Esophagus muscularis mucosa (tissue), 4 donors: ENCODE measurements around the gene AMOTL1. TPM values are rescaled to one million over a fixed set of nuclear protein-coding genes. Genes with fewer than 3 reads are reported as not detected.

ENCODE experiments used
- DNase-seq: peaks from one replicate; pipeline ENCODE4 v3.0.0-alpha.2; 2017; ENCODE audit errors: extremely low spot score
- H3K27ac ChIP-seq, 4 donors: fragments of 200-600 bp; sonication (generic); replicated peaks in 1 of 4; 1 replicate in 3 of 4; 2 replicates in 1 of 4; pipeline ENCODE4 v1.5.1; 2016 to 2019; ENCODE audit warnings: mild to moderate bottlenecking in 1 of 4
- H3K27me3 ChIP-seq, 4 donors: fragments of 200-600 bp; sonication (generic); one replicate each; pipeline versions ENCODE4 v1.5.1 to v1.6.0; 2016 to 2019
- H3K36me3 ChIP-seq, 4 donors: fragments of 200-600 bp; sonication (generic); one replicate each; pipeline ENCODE4 v1.5.1; 2016 to 2019
- H3K4me1 ChIP-seq, 4 donors: fragments of 200-600 bp; sonication (generic); one replicate each; pipeline ENCODE4 v1.5.1; 2016 to 2019
- H3K4me3 ChIP-seq, 4 donors: fragments of 200-600 bp; sonication (generic); 1 replicate in 2 of 4; 2 replicates in 2 of 4; pipeline ENCODE4 v1.5.1; 2016 to 2019; ENCODE audit warnings: mild to moderate bottlenecking in 4 of 4, moderate library complexity in 1 of 4
- H3K9me3 ChIP-seq, 4 donors: fragments of 200-600 bp; sonication (generic); 1 replicate in 3 of 4; 2 replicates in 1 of 4; pipeline ENCODE4 v1.5.1; 2016 to 2019
- EP300 ChIP-seq: sonication (generic); formaldehyde crosslinking; IDR thresholded peaks from one replicate; pipeline ENCODE4 v1.6.1; 2017; ENCODE audit warnings: antibody characterized with exemption
- POLR2A ChIP-seq: fragments of 450-650 bp; IDR thresholded peaks from one replicate; pipeline ENCODE4 v1.6.1; 2017; ENCODE audit warnings: antibody characterized with exemption, moderate library complexity, mild to moderate bottlenecking, low read depth
- POLR2AphosphoS5 ChIP-seq, 2 donors: sonication (generic); formaldehyde crosslinking; IDR thresholded peaks; one replicate each; pipeline ENCODE4 v1.6.1; 2017; ENCODE audit warnings: antibody characterized with exemption in 2 of 2
- WGBS: methylation state at CpG from one replicate; pipeline ENCODE4 v1.1.5; 2018; 5-methylcytosine and 5-hydroxymethylcytosine counted together
- intact Hi-C: fragments of 100-400 bp; cut with DNase I; formaldehyde crosslinking; loops from one replicate; pipeline ENCODE4 v1.15.1; 2023
- total RNA-seq, 4 donors: library from RNA; depleted of rRNA; stranded (reverse); fragments of >200 nt; gene quantifications; one replicate each; pipeline versions ENCODE4 v1.1.0 to v1.2.1, GENCODE V29; 2016
- TF ChIP-seq, protein P1 (sequence below), 3 experiments: fragments of 200-600 bp in 2 of 3; fragments of 450-650 bp in 1 of 3; sonication (generic) in 2 of 3; IDR thresholded peaks; one replicate each; pipeline ENCODE4 v1.5.1; 2017 to 2019; ENCODE audit warnings: antibody characterized with exemption in 3 of 3, mild to moderate bottlenecking in 2 of 3, moderate library complexity in 1 of 3

AMOTL1 gene
- total RNA-seq, 4 donors from 2014 or later = 172 to 259 (median 182) TPM

DNA sequence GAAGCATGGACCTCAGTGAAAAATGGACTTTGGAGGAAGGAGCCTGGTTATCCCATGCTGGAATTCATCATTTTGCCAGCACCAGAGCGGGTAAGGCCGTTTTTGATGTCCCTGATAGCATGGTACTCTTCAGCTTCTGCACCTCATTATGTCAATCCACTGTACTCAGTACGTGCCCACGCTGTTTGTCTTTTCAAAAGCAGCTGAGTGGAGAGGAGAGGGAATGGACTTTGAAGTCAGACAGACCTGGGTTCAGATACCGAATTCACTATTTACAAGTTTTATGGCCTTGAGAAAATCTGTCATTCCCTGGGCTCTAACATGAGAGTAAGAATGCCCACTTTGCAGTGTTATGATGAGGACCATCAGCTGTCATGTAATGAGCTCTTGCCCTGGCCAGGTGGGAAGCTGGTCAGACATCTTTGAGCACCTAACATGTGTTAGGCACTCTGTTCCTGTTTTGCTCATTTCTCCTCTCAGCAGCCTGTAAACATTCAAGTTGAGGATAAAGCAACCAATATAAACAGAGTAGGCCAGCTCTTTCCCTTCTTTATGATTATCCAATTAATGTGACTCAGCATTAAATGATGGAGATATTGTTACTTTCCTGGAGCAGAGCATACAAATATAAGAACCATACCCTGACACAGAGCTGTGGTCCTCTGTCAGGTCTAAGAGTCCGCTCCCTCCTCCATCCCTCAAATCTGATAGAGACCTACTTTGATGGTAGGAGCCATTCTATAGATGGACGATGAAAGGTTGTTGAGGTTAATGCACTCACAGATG is 39.0 kb upstream of the AMOTL1 start:
- peak; percentile 62 for DNase-seq
- no peak overlapping the region for H3K4me3 ChIP-seq
- H3K9me3 ChIP-seq = no peaks in the 10 kb centered on the region
- WGBS = 82% methylated on average over 7 of the region's 7 CpGs
- no peak for TF ChIP-seq POLR2A
- TF ChIP-seq, protein P1, sequence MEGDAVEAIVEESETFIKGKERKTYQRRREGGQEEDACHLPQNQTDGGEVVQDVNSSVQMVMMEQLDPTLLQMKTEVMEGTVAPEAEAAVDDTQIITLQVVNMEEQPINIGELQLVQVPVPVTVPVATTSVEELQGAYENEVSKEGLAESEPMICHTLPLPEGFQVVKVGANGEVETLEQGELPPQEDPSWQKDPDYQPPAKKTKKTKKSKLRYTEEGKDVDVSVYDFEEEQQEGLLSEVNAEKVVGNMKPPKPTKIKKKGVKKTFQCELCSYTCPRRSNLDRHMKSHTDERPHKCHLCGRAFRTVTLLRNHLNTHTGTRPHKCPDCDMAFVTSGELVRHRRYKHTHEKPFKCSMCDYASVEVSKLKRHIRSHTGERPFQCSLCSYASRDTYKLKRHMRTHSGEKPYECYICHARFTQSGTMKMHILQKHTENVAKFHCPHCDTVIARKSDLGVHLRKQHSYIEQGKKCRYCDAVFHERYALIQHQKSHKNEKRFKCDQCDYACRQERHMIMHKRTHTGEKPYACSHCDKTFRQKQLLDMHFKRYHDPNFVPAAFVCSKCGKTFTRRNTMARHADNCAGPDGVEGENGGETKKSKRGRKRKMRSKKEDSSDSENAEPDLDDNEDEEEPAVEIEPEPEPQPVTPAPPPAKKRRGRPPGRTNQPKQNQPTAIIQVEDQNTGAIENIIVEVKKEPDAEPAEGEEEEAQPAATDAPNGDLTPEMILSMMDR (IDR thresholded peaks at IDR 0.05) = no peak
- TF ChIP-seq EP300 = no peak
- no peak for TF ChIP-seq POLR2AphosphoS5 (IDR thresholded peaks at IDR 0.05)
- no peaks in the 10 kb centered on the region for H3K27me3 ChIP-seq
- intact Hi-C loops = no loop called here
- no peak overlapping the region for H3K27ac ChIP-seq
- H3K36me3 ChIP-seq = no peaks in the 10 kb centered on the region
- H3K4me1 ChIP-seq = peaks cover 13 to 25% (median 22%) of the 10 kb centered on the region in 4 donors

DNA sequence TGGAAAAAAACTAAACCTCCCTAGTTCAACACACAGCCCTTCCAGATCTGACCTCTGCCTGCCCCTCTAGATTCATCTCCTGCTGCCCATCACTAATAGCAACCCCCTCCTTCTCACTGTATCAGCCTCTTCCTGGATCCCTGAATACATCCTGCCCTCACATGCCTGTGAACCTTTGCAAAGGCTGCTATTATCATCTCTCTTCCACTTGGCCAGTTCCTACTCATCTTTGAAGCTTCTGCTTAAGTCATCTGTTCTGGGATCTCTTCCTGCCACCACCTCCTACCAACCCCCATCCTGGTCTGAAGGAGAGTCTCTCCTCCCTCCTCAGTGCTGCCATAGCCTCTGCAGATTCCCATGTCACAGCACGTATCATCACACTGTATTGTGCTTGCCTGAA is 38.0 kb upstream of the AMOTL1 start:
- Histone ChIP-seq H3K9me3 (no peaks in the 10 kb centered on the region), H3K4me3 (no peak overlapping the region), H3K36me3 (no peaks in the 10 kb centered on the region), H3K4me1 (peaks cover 19 to 34% (median 25%) of the 10 kb centered on the region in 4 donors), H3K27me3 (no peaks in the 10 kb centered on the region), H3K27ac (no peak overlapping the region)
- 94% methylated on average over 1 of the region's 1 CpG for WGBS
- intact Hi-C loops = no loop called here
- TF ChIP-seq POLR2A (no peak), EP300 (no peak), POLR2AphosphoS5 (IDR thresholded peaks at IDR 0.05) (no peak)
- TF ChIP-seq, protein P1 (IDR thresholded peaks at IDR 0.05) = no peak
- DNase-seq = peak; percentile 55

DNA sequence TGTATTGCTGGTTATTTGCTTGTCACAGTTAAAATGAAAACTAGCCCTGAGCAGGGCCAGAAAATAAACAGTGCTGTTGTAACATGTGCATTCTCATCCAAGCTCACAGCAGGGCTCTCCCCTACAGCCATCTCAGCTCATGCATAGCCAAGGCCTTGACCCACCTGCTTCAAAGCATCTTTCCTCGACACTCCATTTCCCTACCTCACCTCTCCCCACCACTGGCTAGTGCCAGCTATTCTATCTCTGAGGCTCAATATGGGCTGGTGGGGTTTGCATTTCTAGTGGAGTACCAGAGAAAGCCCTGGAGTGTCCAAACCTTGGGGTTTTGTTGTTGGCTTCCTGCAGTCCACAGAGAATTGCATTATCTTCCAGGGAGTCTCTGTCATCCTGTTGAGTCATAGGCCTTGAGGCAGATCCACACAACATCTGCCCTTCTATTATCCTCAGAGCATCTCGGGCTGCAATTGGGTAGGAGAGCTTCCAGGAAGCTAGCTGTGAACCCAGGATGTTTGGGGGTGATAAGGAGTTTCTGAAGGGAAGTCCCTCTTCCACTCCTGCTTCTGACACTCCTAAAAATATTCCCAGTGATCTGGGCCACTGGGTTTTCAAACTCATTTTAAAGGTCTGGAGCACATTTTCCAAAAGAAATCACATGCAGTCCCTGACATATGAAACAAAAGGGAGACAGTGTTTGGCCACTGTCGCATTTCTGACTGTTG is 36.1 kb upstream of the AMOTL1 start:
- H3K36me3 ChIP-seq = no peaks in the 10 kb centered on the region
- TF ChIP-seq POLR2AphosphoS5 (IDR thresholded peaks at IDR 0.05) (peak in 1 of 2 donors; percentile 8), EP300 (no peak)
- H3K27ac ChIP-seq = peak overlapping the region; percentile 49 to 67 (median 52)
- no peaks in the 10 kb centered on the region for H3K27me3 ChIP-seq
- no peak overlapping the region for H3K4me3 ChIP-seq
- 60% methylated on average over 3 of the region's 3 CpGs for WGBS
- H3K9me3 ChIP-seq = no peaks in the 10 kb centered on the region
- peaks cover 19 to 46% (median 36%) of the 10 kb centered on the region in 4 donors for H3K4me1 ChIP-seq
- intact Hi-C loops = no loop called here
- peak; percentile 84 for DNase-seq

DNA sequence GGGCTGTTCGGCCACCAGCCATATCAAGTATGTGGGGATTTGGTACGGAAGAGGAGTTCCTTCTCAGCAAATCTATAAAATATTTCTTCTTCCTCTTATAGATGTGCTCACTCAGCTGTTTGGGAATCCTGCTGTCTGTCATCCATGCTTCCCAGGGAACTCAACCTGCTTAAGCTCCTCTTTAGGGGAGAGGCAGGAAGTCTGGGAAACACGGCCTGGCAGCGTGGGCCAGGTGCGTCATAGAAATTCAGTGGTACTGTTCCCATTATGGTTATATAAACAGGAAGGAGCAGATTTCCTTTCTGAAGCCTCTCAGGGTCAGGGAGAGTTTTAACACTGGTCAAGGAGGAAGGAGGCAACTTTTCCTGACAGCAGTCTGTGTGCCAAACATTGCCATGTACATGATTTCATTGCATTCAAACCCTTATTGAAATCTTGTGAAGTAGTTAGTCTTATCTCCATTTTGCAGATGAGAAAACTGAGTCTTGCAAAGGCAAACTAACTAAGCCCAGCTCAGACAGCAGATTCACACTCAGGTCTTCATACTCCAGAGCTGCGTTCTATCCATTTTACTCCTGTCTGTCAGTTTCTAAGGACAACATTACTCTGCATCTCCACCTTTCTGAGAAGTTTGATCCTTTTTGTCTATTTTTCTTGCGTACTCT is 35.4 kb upstream of the AMOTL1 start:
- H3K36me3 ChIP-seq = no peaks in the 10 kb centered on the region
- intact Hi-C loops = no loop called here
- H3K27me3 ChIP-seq = no peaks in the 10 kb centered on the region
- no peak overlapping the region for H3K4me3 ChIP-seq
- H3K4me1 ChIP-seq = peaks cover 19 to 53% (median 43%) of the 10 kb centered on the region in 4 donors
- H3K9me3 ChIP-seq = no peaks in the 10 kb centered on the region
- DNase-seq = peak; percentile 90
- 67% methylated on average over 7 of the region's 7 CpGs for WGBS
- peak overlapping the region; percentile 49 to 67 (median 52) for H3K27ac ChIP-seq
- TF ChIP-seq, protein P1 (IDR thresholded peaks at IDR 0.05) = no peak
- TF ChIP-seq POLR2AphosphoS5 (IDR thresholded peaks at IDR 0.05) = peak; percentile 42 to 75
